Measurements from ENCODE around the gene ARMS2.

ARMS2 gene

GRCh38 chr10:122495406-122496340, 41.2 kb downstream of the ARMS2 start:
- no peak for DNase-seq

- DNase-seq, result no peak
These were observed 42.8 kb downstream of the ARMS2 start for GRCh38 chr10:122497241-122497640.

- no peak for DNase-seq
These were observed 44.1 kb downstream of the ARMS2 start for GRCh38 chr10:122498521-122498920.

GRCh38 chr10:122499012-122499411, 44.6 kb downstream of the ARMS2 start:
- no peak for DNase-seq

GRCh38 chr10:122499491-122499941, 45.1 kb downstream of the ARMS2 start:
- no peak for DNase-seq

GRCh38 chr10:122500194-122500593, 45.7 kb downstream of the ARMS2 start:
- no peak for DNase-seq

GRCh38 chr10:122500726-122501125, 46.3 kb downstream of the ARMS2 start:
- no peak for DNase-seq

GRCh38 chr10:122503012-122503411, 48.6 kb downstream of the ARMS2 start:
- no peak for DNase-seq

- no peak for DNase-seq
These were observed 49.6 kb downstream of the ARMS2 start for GRCh38 chr10:122503886-122504609.

GRCh38 chr10:122504610-122504950, 50.1 kb downstream of the ARMS2 start:
- no peak for DNase-seq

- no peak for DNase-seq
These were observed 50.6 kb downstream of the ARMS2 start for GRCh38 chr10:122505011-122505410.

GRCh38 chr10:122505885-122506645, 51.6 kb downstream of the ARMS2 start:
- DNase-seq, result no peak

All from stimulated activated CD8-positive, alpha-beta memory T cell treated with anti-CD3 and anti-CD28 coated beads, Interleukin-4, amount 100 ng/mL, for 48 hours (primary cell).